M059J (cell line): ENCODE measurements around the gene ABCG2. TPM values are rescaled to one million over a fixed set of nuclear protein-coding genes. Genes with fewer than 3 reads are reported as not detected.

ENCODE experiments used
- DNase-seq: peaks from one replicate; pipeline ENCODE4 v3.0.0-alpha.2; 2012; ENCODE audit warnings: low read depth
- total RNA-seq: library from RNA; depleted of rRNA; stranded (reverse); fragments of >200 nt; shearing (Covaris generic); gene quantifications from 2 replicates; pipeline ENCODE4 v1.2.3, GENCODE V29; 2014; rRNA removed

Gene ABCG2
- total RNA-seq, 1 experiment from 2014 or later: 14.7 TPM

DNA sequence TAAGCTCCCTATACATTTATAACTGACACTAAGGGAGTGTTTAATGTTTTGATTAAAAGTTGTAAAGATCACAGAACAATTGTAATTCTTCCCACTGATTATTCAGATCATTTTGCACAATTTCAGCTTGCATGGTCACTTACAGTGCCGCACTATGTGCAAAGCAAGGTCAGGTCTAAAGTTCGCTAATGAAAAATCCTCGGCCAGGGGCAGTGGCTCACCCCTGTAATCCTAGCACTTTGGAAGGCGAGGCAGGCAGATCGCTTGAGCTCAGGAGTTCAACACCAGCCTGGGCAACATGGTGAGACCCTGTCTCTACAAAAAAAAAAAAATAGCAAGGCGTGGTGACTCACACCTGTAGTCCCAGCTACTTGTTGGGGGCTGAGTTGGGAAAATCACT, 94.0 kb downstream of the ABCG2 start:
- no peak for DNase-seq

DNA sequence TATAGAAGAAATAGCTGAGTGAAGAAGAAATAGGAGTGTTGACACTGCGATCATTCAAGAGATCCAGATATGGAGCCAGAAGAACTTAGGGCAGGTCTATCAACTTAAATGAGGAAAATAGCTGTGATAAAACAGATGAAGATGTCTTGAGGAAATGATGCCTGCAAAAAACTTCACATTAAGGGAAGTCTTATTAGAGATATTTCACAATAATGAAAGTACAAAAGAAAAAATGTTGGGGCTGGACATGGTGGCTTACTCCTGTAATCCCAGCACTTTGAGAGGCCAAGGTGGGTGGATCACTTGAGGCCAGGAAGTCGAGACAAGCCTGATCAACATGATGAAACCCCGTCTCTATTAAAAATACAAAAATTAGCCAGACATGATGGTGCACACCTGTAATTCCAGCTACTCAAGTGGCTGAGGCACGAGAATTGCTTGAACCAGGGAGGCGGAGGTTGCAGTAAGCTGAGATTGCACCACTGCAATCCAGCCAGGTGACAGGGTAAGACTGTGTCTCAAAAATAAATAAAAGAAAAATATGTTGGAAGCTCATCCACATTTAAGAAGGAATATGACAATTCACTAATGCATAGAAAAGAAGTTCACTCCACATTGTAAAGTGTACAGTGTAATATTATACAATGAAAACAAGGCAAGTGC, 94.7 kb downstream of the ABCG2 start:
- DNase-seq: no peak

DNA sequence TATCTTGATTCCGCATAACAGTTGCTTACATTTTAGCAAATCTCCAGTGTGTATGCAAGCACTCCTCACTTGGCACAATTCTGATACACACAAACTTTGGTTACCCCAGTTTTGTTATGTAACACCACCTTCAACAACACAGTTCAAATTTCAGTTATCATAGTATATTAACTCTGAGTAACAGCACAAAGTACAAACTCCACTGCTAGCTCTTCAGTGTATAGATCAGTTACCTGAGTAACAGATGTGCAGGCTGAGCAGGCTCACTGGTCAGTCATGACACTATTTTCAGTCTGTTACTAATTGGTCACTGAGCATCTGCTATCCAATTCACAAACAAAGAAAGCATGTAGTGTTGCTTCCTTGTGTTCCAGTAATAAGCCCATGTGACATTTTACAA, 95.6 kb downstream of the ABCG2 start:
- no peak for DNase-seq

- DNase-seq: no peak
Measured at GRCh38 chr4:88062311-88062710, 96.1 kb downstream of the ABCG2 start.

DNA sequence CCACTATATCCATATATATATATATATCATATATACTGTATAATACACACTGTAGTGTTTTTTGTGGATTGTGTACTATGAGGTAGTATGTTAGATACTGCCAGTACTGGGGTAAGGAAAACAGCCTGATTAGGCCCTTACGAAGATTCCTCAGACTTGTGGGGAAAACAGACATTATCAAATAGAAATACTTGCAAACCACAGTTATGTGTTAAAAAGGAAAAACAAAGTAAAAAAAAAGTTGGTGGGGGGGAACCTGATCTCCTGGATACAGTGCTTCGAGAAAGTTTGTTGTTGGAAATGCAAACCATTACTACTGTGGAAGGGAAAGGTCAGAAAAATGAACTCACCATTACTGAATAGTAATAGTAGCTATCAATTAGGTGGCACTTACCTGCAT, 98.0 kb downstream of the ABCG2 start:
- no peak for DNase-seq

DNA sequence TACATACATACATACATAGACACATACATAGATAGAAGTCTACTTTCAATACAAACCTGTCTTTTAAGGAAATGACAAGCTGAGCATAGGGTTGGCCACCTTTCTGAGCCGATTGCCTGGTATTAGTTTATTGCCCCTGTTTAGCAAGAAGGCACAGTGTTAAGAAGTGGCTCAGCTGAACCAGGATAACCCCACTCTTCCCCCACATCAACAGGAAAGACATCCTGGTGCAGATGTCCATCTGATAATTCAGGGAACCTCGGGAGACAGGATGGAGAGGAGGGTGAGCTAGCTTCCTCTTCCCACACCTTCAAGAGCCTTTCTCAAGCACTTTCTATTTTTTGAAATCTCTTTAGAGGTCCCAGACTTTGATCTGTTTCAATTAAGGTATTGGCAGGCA, 98.7 kb downstream of the ABCG2 start:
- DNase-seq: no peak

- DNase-seq: no peak
Measured at GRCh38 chr4:88058295-88058694, 100.1 kb downstream of the ABCG2 start.

GRCh38 chr4:88054901-88055300, 103.5 kb downstream of the ABCG2 start:
- DNase-seq: peak; percentile 55

DNA sequence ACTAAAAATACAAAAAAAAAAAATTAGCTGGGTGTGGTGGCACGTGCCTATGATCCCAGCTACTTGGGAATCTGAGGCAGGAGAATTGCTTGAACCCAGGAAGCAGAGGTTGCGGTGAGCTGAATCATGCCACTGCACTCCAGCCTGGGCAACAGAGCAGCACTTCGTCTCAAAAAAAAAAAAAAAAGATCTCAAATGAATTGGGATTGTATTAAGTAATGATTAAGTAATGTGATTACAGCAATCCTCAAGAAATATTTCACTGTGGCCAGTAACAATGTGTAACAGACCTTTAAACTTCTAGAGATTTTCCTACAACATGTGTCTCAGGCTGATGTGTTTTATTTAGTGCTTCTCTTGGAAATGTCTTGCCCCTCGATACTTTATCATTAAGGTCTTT, 104.2 kb downstream of the ABCG2 start:
- DNase-seq: no peak

DNA sequence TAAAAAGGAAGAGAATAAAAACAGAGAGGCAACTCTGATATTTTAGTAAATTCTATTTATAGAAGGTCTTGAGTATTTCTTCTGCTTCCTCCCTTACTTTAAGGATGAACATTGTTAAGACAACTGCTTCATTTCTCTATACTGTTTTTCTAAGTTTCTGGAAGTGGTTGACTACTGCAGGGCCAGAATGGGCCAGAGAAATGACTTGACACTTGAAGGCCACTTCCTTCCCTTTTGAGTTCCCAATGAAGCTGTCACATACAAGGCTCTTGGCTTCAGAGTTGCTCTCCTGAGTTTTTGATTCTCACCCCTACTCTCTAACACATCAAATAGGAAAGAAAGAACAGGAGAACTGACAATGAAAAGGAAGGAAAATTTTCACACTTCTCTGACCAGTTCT, 113.4 kb downstream of the ABCG2 start:
- DNase-seq: no peak

DNA sequence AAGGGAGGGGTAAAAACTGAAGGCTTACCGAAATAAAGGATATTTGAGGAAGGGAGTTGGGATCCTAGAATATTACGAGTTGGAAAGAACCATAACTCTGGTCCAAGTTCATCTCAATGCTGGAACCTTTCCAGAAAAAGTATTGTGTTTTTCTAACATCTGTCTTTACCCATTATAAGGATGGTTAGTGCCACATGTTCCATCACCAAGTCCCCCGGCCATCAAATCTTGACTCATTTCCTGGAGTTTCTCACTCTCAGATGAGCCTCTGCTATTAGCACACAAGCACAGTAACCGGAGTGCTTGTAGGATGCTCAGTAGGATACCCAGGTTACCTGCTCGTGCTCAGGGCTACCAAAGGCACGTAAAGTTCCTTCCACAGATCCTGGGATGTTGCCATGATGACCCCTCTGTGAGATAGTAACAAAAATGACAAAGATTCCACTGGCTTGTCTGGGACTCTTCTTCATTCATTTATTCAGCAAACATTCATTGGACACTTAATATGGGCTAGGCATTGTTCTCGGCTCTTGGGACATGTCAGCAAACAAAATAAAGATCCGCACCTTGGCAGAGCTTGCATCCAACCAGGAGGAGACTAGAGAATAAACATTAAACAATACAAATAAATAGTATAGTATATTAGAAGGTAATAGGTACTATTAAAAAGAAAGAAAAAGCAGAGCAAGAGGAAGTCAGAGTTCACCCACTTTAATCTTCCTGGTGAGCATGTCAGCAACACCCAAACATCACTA, 114.7 kb downstream of the ABCG2 start:
- no peak for DNase-seq

- no peak for DNase-seq
Measured at GRCh38 chr4:88043001-88043400, 115.4 kb downstream of the ABCG2 start.

DNA sequence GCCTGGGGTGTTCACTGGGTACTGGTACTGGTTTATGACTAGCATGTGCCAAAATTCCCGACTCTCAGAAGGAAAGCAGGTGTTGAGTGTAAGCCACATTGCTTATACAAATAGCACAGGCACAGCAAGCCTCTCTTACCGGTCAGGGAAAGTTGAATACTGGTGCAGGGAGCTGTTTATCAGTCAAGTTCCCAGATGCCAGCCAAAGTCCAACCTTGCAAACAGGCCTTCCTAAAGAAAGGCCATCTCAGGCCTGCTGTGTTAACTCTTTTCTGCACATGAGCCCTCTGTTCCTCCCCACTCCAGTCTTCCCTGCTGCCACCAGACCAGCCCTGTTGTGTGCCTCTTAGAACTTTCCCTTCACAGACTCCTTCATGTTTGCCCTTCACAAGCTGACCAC, 116.8 kb downstream of the ABCG2 start:
- no peak for DNase-seq

- DNase-seq: peak; percentile 11
Measured at GRCh38 chr4:88040707-88041106, 117.7 kb downstream of the ABCG2 start.

Other genes with a start within 250 kb of the ABCG2 start
- gene SPP1, start 182.9 kb downstream of the ABCG2 start, total RNA-seq: 6.1 and 6.4 TPM in 2 replicates
- gene PKD2, start 151.0 kb downstream of the ABCG2 start, total RNA-seq: 19.5 and 26.4 TPM in 2 replicates
- gene PPM1K, start 125.9 kb upstream of the ABCG2 start, total RNA-seq: 15.0 and 23.3 TPM in 2 replicates
- gene HERC6, start 220.2 kb upstream of the ABCG2 start, total RNA-seq: 81.3 and 98.6 TPM in 2 replicates